ENCODE measurements around the gene UROC1. TPM values are rescaled to one million over a fixed set of nuclear protein-coding genes. Genes with fewer than 3 reads are reported as not detected.

Gene UROC1
- total RNA-seq, 2 experiments from 2014 or later, result 0.09 TPM; not detected in 1

GRCh38 chr3:126439346-126439967, 78.1 kb downstream of the UROC1 start:
- no TSS peak for BruUV-seq (replicated peaks)
- Histone ChIP-seq H3K36me3 (ENCODE audit: insufficient read depth, low read length) (peaks cover 13% of the 10 kb centered on the region; the same call in 1 of the 2 replicates), H3K4me3 (ENCODE audit: low read depth, low read length, poor library complexity, severe bottlenecking) (no peak overlapping the region), H4K20me1 (ENCODE audit: insufficient read depth, low read length) (no peaks in the 10 kb centered on the region; the same call in 1 of the 2 replicates), H3K4me2 (ENCODE audit: low read length) (no peak overlapping the region), H3K9me3 (ENCODE audit: low read length) (no peaks in the 10 kb centered on the region), H3K4me1 (ENCODE audit: insufficient read depth, low read length, poor library complexity, severe bottlenecking) (no peaks in the 10 kb centered on the region), H2AFZ (ENCODE audit: low read length) (no peak overlapping the region), H3K27ac (ENCODE audit: low read depth, low read length, poor library complexity, severe bottlenecking) (no peak overlapping the region), H3K9me2 (ENCODE audit: insufficient read depth, low read length) (no peaks in the 10 kb centered on the region), H3K79me2 (ENCODE audit: insufficient read depth, low read depth, low read length) (no peaks in the 10 kb centered on the region)
- no peak for DNase-seq (ENCODE audit: low spot score)
- CTCF ChIA-PET (ENCODE audit: unreplicated experiment), result interaction anchor here (0.6 kb wide), 1 partner anchor 13 kb away, joined by 3 read pairs; no protein-coding TSS in a partner anchor
- intact Hi-C loops (cut with micrococcal nuclease; ENCODE audit: unreplicated experiment), result no loop called here
- no peak for TF ChIP-seq EZH2phosphoT487 (IDR thresholded peaks at IDR 0.05; ENCODE audit: borderline replicate concordance, low read depth, low read length)
- no peak for TF ChIP-seq CTCF (conservative IDR thresholded peaks at IDR 0.05; ENCODE audit: low read length)
- POLR2A ChIA-PET, result interaction anchor here (0.9 to 1.1 kb wide), 2 partner anchors 12 to 81 kb away, joined by 3 read pairs; no protein-coding TSS in a partner anchor

- POLR2A ChIA-PET, result interaction anchor here (0.9 to 1.1 kb wide), 2 partner anchors 13 to 80 kb away, joined by 3 read pairs; no protein-coding TSS in a partner anchor
- Histone ChIP-seq H2AFZ (ENCODE audit: low read length) (no peak overlapping the region), H4K20me1 (ENCODE audit: insufficient read depth, low read length) (no peaks in the 10 kb centered on the region; the same call in 1 of the 2 replicates), H3K4me1 (ENCODE audit: insufficient read depth, low read length, poor library complexity, severe bottlenecking) (no peaks in the 10 kb centered on the region), H3K9me2 (ENCODE audit: insufficient read depth, low read length) (no peaks in the 10 kb centered on the region), H3K9me3 (ENCODE audit: low read length) (no peaks in the 10 kb centered on the region), H3K4me2 (ENCODE audit: low read length) (no peak overlapping the region), H3K79me2 (ENCODE audit: insufficient read depth, low read depth, low read length) (no peaks in the 10 kb centered on the region), H3K4me3 (ENCODE audit: low read depth, low read length, poor library complexity, severe bottlenecking) (no peak overlapping the region), H3K36me3 (ENCODE audit: insufficient read depth, low read length) (peaks cover 13% of the 10 kb centered on the region; the same call in 1 of the 2 replicates), H3K27ac (ENCODE audit: low read depth, low read length, poor library complexity, severe bottlenecking) (no peak overlapping the region)
- intact Hi-C loops (cut with micrococcal nuclease; ENCODE audit: unreplicated experiment), result no loop called here
- no peak for DNase-seq (ENCODE audit: low spot score)
- CTCF ChIA-PET (ENCODE audit: unreplicated experiment), result no interaction called here
- no peak for TF ChIP-seq CTCF (conservative IDR thresholded peaks at IDR 0.05; ENCODE audit: low read length)
- BruUV-seq (replicated peaks), result no TSS peak
These were observed 78.8 kb downstream of the UROC1 start for GRCh38 chr3:126438746-126439145.

GRCh38 chr3:126438186-126438585, 79.4 kb downstream of the UROC1 start:
- peaks cover 13% of the 10 kb centered on the region; the same call in 1 of the 2 replicates for H3K36me3 ChIP-seq (ENCODE audit: insufficient read depth, low read length)
- H3K9me3 ChIP-seq (ENCODE audit: low read length), result no peaks in the 10 kb centered on the region
- BruUV-seq (replicated peaks), result no TSS peak
- no peaks in the 10 kb centered on the region for H3K9me2 ChIP-seq (ENCODE audit: insufficient read depth, low read length)
- no peak overlapping the region for H3K4me2 ChIP-seq (ENCODE audit: low read length)
- H3K27ac ChIP-seq (ENCODE audit: low read depth, low read length, poor library complexity, severe bottlenecking), result no peak overlapping the region
- intact Hi-C loops (cut with micrococcal nuclease; ENCODE audit: unreplicated experiment), result no loop called here
- no peak for DNase-seq (ENCODE audit: low spot score)
- no peak overlapping the region for H3K4me3 ChIP-seq (ENCODE audit: low read depth, low read length, poor library complexity, severe bottlenecking)
- H3K4me1 ChIP-seq (ENCODE audit: insufficient read depth, low read length, poor library complexity, severe bottlenecking), result no peaks in the 10 kb centered on the region
- H4K20me1 ChIP-seq (ENCODE audit: insufficient read depth, low read length), result no peaks in the 10 kb centered on the region; the same call in 1 of the 2 replicates
- ChIA-PET POLR2A (interaction anchor here (0.9 to 1.1 kb wide), 2 partner anchors 13 to 80 kb away, joined by 3 read pairs; no protein-coding TSS in a partner anchor), CTCF (ENCODE audit: unreplicated experiment) (no interaction called here)
- no peak for TF ChIP-seq EZH2phosphoT487 (IDR thresholded peaks at IDR 0.05; ENCODE audit: borderline replicate concordance, low read depth, low read length)
- no peak for TF ChIP-seq CTCF (conservative IDR thresholded peaks at IDR 0.05; ENCODE audit: low read length)
- no peaks in the 10 kb centered on the region for H3K79me2 ChIP-seq (ENCODE audit: insufficient read depth, low read depth, low read length)
- no peak overlapping the region for H2AFZ ChIP-seq (ENCODE audit: low read length)

All from OCI-LY7 (cell line).